ENCODE results near the gene DLL1. TPM values are rescaled to one million over a fixed set of nuclear protein-coding genes. Genes with fewer than 3 reads are reported as not detected.

DLL1 gene
- total RNA-seq, 4 donors from 2014 or later, result 7.3 to 16.6 (median 12.4) TPM

DNA sequence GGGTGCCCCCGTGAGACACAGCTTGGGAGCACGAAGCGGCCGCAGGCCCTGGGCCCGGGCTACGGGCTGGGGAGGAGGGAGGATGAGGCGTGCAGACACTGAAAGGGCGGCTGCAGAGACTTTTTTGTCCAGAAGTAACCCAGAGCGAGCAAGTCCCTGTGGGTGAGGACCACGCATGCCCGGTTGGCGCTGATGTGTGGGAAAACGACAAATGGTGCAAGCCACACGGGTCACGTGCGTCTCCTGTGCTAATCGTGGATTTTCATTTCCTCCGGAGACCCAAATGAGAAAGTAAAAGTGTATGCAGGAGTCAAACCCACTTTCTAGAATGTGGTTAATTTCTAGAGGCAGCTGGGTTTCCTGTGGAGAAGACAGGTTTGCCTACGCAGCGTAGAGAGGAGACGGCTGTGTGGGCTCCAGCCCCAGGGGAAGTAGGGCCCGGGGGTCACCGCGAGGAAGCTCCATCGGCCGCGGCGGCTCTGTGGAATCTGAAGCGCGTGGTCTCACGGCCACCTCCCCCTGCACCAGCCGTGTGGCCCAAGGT is 19.0 kb downstream of the DLL1 start:
- DNase-seq (ENCODE audit: low spot score), result no peak
- TF ChIP-seq, protein P1, sequence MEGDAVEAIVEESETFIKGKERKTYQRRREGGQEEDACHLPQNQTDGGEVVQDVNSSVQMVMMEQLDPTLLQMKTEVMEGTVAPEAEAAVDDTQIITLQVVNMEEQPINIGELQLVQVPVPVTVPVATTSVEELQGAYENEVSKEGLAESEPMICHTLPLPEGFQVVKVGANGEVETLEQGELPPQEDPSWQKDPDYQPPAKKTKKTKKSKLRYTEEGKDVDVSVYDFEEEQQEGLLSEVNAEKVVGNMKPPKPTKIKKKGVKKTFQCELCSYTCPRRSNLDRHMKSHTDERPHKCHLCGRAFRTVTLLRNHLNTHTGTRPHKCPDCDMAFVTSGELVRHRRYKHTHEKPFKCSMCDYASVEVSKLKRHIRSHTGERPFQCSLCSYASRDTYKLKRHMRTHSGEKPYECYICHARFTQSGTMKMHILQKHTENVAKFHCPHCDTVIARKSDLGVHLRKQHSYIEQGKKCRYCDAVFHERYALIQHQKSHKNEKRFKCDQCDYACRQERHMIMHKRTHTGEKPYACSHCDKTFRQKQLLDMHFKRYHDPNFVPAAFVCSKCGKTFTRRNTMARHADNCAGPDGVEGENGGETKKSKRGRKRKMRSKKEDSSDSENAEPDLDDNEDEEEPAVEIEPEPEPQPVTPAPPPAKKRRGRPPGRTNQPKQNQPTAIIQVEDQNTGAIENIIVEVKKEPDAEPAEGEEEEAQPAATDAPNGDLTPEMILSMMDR (IDR thresholded peaks at IDR 0.05), result no peak

DNA sequence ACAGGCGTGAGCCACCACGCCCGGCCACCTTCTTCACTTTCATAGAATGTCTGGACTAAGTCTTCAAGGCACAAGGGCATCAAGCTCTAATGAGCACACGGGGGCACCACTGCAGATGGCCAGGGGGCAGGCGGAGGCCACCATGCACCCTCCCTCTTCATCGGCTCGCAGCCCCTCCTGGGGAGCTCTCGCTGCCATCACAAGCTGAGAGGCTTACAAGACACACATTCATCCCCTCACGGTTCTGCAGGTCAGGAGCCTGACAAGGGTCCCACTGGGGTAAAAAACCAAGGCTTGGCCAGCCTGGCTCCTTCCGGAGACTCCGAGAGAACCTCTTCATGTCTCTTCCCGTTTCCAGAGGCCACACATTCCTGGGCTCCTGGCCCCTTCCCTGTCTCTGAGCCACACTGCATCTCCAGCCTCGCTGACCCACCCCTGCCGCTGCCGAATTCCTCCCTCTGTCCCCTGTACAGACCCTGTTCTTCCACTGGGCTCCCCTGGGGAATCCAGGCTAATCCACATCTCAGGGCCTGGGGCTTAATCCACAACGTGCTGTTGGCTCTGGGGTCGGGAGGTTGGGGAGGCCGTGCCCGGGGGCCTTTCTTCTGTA is 19.8 kb downstream of the DLL1 start:
- DNase-seq (ENCODE audit: low spot score) (no peak), ATAC-seq (ENCODE audit: low FRiP score) (no peak)
- TF ChIP-seq, protein P1 (IDR thresholded peaks at IDR 0.05), result no peak

More for the DNA sequence above, 19.0 kb downstream of the DLL1 start:
- no peak for ATAC-seq (ENCODE audit: low FRiP score)

DNA sequence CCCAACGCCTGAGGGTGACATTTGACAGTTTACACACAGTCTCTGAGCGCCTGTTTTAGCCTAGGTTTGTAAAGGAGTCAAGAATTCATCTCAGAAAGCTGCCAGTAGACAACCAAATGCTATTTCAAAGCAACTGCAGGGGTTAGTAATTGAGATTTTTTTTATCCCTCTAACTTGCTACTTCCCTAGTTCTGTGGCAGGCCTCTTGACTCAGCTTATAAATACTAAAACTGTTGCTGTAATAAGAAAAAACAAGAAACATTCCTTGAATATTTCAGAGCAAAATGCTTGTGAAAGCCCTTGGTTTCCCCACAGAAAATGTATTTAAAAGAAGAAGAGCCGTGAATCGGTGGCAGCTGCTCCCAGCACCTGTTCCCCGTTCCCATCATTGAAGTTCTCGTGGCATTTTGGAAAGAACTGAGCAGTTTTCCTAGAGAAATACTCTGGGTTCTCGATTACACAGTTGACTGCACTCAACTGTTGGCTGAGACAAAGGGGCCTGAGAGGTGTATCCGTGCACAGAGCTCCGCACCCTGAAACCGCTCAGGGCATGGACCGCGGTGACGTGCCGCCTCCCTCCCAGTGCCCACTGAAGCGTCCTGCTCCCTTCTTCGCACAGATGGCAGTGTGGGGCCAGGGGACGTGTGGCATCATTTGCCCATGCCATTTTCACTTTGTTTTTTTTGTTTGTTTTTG is 20.9 kb downstream of the DLL1 start:
- DNase-seq (ENCODE audit: low spot score) (no peak), ATAC-seq (ENCODE audit: low FRiP score) (no peak)
- TF ChIP-seq, protein P1 (IDR thresholded peaks at IDR 0.05), result no peak

DNA sequence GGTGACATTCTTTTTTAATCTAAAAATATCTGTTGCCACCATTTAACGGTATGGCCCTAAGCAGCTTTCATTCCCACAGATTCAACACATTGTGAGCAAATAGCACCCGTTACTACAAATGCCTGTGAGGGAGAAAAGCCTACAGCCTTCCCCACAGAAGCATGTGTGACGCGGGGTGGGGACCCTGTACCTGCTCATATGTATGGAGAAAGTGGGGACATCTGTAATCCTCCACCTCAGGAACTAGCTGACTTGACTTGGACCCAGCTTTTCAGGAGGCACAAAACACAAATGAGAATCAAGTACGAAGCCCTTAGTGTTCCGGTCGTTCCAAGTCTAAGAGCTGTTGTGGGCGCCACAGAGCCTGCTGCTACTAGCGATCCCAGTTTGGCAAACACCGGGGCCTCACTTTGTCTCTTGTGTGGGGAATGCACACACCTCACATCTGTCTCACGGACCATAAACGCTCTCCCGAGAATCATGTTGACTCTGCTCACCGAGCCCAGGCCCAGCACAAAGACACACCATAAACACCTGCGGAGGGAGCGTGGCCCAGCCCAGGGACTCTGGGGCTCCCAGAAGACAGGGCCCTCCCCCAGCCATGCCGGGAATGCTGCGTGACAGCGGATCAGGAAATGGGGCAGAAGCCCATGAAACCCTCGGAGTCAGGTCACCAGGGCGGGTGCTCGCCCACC is 21.6 kb downstream of the DLL1 start:
- no peak for ATAC-seq (ENCODE audit: low FRiP score)
- TF ChIP-seq, protein P1 (IDR thresholded peaks at IDR 0.05), result no peak
- DNase-seq (ENCODE audit: low spot score), result no peak

DNA sequence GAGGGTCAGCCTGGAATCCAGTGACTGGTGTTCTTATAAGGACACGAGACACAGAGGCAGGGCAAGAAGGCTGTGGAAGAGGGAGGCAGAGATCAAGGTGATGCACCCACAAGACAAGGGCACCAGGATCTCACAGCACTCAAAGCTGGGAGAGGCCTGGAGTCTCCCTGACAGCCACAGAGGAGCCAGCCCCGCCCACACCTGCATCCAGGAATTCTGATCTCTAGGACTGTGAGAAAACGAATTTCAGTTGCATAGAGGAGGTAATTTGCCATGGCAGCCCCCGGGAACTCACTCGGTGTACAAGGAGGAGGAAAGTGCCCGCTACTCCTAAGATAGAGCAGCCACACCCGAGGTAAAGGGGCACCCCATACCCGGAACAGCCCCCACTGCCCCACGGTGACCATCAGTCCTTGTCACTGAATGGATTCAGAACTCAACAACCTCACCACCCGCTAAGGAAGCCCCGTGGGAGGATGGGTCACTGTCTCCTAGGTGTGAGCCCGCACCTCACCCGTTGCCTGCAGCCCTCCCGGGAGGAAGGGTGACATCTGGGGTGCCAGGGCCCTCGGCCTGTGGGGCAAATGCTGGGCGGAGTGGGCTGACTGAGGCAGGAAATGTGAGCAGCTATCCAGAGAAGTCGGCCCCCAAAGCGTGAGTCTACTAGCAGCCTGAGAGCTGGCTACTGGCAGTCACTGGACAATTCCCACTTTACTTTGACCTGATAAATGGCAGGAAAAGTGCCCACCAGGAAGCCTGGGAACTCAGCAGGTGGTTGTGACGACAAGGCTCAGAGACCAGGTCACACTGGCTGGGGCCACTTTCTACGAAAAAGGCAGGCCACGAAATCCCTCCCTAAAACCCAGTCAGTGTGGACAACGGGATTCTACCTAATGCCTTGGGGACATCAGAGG is 22.4 kb downstream of the DLL1 start:
- ATAC-seq (ENCODE audit: low FRiP score) (no peak), DNase-seq (ENCODE audit: low spot score) (no peak)
- TF ChIP-seq, protein P1 (IDR thresholded peaks at IDR 0.05), result no peak

DNA sequence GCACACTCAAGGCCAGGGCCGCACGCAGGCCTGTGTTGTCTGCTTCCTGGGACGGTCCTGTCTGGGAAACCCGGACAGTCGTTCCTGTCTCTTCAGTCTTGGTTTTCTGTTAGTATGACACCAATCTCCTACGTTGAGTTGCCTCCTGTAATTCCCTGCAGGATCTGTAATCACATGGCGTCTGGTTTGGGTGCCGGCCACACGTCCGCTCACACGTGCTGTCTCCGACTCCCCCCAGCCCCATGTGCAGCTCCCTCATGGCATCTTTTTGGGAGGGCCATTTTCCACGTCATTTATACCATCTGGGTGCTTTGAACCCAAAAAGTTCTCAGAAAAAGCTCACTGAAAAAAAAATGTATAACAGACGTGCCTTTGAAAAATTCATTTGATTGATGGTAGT is 23.2 kb downstream of the DLL1 start:
- DNase-seq (ENCODE audit: low spot score) (no peak), ATAC-seq (ENCODE audit: low FRiP score) (no peak)
- TF ChIP-seq, protein P1 (IDR thresholded peaks at IDR 0.05), result no peak
